Measurements from ENCODE around the gene GLRX. TPM values are rescaled to one million over a fixed set of nuclear protein-coding genes. Genes with fewer than 3 reads are reported as not detected.
"Not testable (repeated sequence)": the region's sequence is repeated elsewhere in the genome, so short reads cannot be mapped to it uniquely, and the experiment has no call there.

Gene GLRX
- total RNA-seq, 6 experiments from 2014 or later: 40.2 to 228 (median 82.8) TPM

GRCh38 chr5:95839658-95840057 is 17.1 kb upstream of the GLRX start:
- no peak for DNase-seq
- H3K27me3 ChIP-seq: no peaks in the 10 kb centered on the region
- no peak overlapping the region for H3K27ac ChIP-seq
- intact Hi-C loops (cut with DNase I): loop anchor here (5.0 to 10.0 kb wide), 3 partner anchors 55 to 192 kb away; partner anchors contain the start of gene RFESD (in 1 of the 2)
- ATAC-seq: no peak
- H3K9me3 ChIP-seq: no peaks in the 10 kb centered on the region
- TF ChIP-seq POLR2A (IDR thresholded peaks at IDR 0.05): no peak
- TF ChIP-seq CTCF (IDR thresholded peaks at IDR 0.05): no peak
- no peak overlapping the region for H3K4me3 ChIP-seq
- H3K36me3 ChIP-seq: no peaks in the 10 kb centered on the region
- WGBS (ENCODE audit: insufficient coverage, low coverage, low lambda C conversion rate, missing lambda C conversion rate): 58% methylated on average over 2 of the region's 2 CpGs
- H3K4me1 ChIP-seq: peaks cover 0 to 39% (median 11%) of the 10 kb centered on the region in 4 donors

- no peak overlapping the region for H3K4me3 ChIP-seq
- TF ChIP-seq CTCF (IDR thresholded peaks at IDR 0.05): no peak
- no peak for TF ChIP-seq POLR2A (IDR thresholded peaks at IDR 0.05)
- no peaks in the 10 kb centered on the region for H3K36me3 ChIP-seq
- DNase-seq (no peak), ATAC-seq (no peak)
- no peak overlapping the region for H3K27ac ChIP-seq
- WGBS (ENCODE audit: insufficient coverage, low coverage, low lambda C conversion rate, missing lambda C conversion rate): no CpG with 5 or more reads among the region's 1 CpG
- H3K9me3 ChIP-seq: no peaks in the 10 kb centered on the region
- H3K27me3 ChIP-seq: no peaks in the 10 kb centered on the region
- peaks cover 0 to 38% (median 11%) of the 10 kb centered on the region in 4 donors for H3K4me1 ChIP-seq
- intact Hi-C loops (cut with DNase I): no loop called here
These were observed 16.0 kb upstream of the GLRX start for GRCh38 chr5:95838556-95838955.

- H3K4me3 ChIP-seq: no peak overlapping the region
- no peak for TF ChIP-seq POLR2A (IDR thresholded peaks at IDR 0.05)
- TF ChIP-seq CTCF (IDR thresholded peaks at IDR 0.05): no peak
- H3K27ac ChIP-seq: no peak overlapping the region
- no peaks in the 10 kb centered on the region for H3K9me3 ChIP-seq
- DNase-seq (no peak), ATAC-seq (no peak)
- H3K36me3 ChIP-seq: no peaks in the 10 kb centered on the region
- H3K27me3 ChIP-seq: no peaks in the 10 kb centered on the region
- intact Hi-C loops (cut with DNase I): no loop called here
- 100% methylated on average over 3 of the region's 8 CpGs for WGBS (ENCODE audit: insufficient coverage, low coverage, low lambda C conversion rate, missing lambda C conversion rate)
- peaks cover 0 to 38% (median 10%) of the 10 kb centered on the region in 4 donors for H3K4me1 ChIP-seq
These were observed 15.5 kb upstream of the GLRX start for GRCh38 chr5:95838001-95838520.

GRCh38 chr5:95837492-95837891 is 15.0 kb upstream of the GLRX start:
- DNase-seq (no peak), ATAC-seq (no peak)
- Histone ChIP-seq H3K4me1 (peaks cover 0 to 36% (median 7%) of the 10 kb centered on the region in 4 donors), H3K9me3 (no peaks in the 10 kb centered on the region), H3K4me3 (no peak overlapping the region), H3K27ac (peak overlapping the region in 1 of 3 donors; percentile 87), H3K27me3 (no peaks in the 10 kb centered on the region), H3K36me3 (no peaks in the 10 kb centered on the region)
- intact Hi-C loops (cut with DNase I): no loop called here
- 92% methylated on average over 5 of the region's 5 CpGs for WGBS (ENCODE audit: insufficient coverage, low coverage, low lambda C conversion rate, missing lambda C conversion rate)
- TF ChIP-seq CTCF (IDR thresholded peaks at IDR 0.05) (no peak), POLR2A (IDR thresholded peaks at IDR 0.05) (no peak)

DNA sequence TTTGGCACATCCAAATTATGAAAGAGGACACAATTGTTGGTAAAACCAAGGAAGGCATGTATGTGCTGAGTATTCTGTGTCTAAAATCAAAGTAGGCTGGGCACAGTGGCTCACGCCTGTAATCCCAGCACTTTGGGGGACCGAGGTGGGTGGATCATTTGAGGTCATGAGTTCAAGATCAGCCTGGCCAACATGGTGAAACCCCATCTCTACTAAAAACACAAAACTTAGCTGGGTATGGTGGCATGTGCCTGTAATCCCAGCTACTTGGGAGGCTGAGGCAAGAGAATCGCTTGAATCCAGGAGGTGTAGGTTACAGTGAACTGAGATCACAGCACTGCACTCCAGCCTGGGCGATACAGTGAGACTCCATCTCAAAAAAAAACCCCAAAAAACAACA is 14.4 kb upstream of the GLRX start:
- H3K36me3 ChIP-seq; ATAC-seq; DNase-seq; H3K4me3 ChIP-seq; intact Hi-C loops (cut with DNase I); H3K9me3 ChIP-seq; H3K27me3 ChIP-seq: not testable (repeated sequence)
- 100% methylated on average over 1 of the region's 4 CpGs for WGBS (ENCODE audit: insufficient coverage, low coverage, low lambda C conversion rate, missing lambda C conversion rate)
- Histone ChIP-seq H3K27ac (peak overlapping the region in 2 of 3 donors; percentile 87 to 97), H3K4me1 (peaks cover 0 to 31% (median 5%) of the 10 kb centered on the region in 4 donors)
